GM19324 (cell line): Measurements from ENCODE around the gene DHRS1.

ENCODE experiments used
- ATAC-seq: cut with Tn5 transposase; IDR thresholded peaks from one replicate; pipeline ENCODE4 v1.9.1; 2021; ENCODE audit warnings: mild to moderate bottlenecking, moderate library complexity; ENCODE audit not compliant: unreplicated experiment, low FRiP score

DHRS1 gene

DNA sequence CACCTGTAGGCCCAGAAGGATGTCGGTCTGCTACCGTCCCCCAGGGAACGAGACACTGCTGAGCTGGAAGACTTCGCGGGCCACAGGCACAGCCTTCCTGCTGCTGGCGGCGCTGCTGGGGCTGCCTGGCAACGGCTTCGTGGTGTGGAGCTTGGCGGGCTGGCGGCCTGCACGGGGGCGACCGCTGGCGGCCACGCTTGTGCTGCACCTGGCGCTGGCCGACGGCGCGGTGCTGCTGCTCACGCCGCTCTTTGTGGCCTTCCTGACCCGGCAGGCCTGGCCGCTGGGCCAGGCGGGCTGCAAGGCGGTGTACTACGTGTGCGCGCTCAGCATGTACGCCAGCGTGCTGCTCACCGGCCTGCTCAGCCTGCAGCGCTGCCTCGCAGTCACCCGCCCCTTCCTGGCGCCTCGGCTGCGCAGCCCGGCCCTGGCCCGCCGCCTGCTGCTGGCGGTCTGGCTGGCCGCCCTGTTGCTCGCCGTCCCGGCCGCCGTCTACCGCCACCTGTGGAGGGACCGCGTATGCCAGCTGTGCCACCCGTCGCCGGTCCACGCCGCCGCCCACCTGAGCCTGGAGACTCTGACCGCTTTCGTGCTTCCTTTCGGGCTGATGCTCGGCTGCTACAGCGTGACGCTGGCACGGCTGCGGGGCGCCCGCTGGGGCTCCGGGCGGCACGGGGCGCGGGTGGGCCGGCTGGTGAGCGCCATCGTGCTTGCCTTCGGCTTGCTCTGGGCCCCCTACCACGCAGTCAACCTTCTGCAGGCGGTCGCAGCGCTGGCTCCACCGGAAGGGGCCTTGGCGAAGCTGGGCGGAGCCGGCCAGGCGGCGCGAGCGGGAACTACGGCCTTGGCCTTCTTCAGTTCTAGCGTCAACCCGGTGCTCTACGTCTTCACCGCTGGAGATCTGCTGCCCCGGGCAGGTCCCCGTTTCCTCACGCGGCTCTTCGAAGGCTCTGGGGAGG is 11.3 kb upstream of the DHRS1 start, which contains the start of gene LTB4R:
TSS of gene LTB4R (plus strand) at position 857 of the 959 bp plus-strand sequence. CDS start 4,150 bp downstream, outside the sequence.
- ATAC-seq, result peak; percentile 77

DNA sequence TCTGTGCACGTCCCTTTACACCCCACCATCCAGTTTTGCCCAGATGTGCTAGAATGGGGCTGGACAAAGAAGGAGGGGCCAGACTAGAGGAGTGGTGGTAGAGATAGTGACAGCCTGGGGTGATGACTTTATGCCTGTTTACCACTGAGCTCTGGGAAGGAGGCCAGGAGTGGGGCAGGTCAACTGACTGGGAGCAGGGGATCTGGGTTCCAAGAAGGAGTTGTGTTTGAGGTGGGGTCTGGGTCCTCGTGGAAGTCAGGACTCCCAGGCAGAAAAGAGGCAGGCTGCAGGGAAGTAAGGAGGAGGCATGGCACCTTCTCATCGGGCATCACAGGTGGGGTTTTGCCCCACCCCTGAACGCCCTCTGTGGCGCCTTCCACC is 10.7 kb upstream of the DHRS1 start:
- no peak for ATAC-seq

GRCh38 chr14:24309538-24310264 is 10.1 kb upstream of the DHRS1 start, which contains the start of gene LTB4R2:
LTB4R2 (plus strand) TSS chr14:24310140; CDS start chr14:24310665, 525 bp downstream.
- no peak for ATAC-seq

GRCh38 chr14:24308342-24309124 is 9.0 kb upstream of the DHRS1 start:
- ATAC-seq, result no peak

GRCh38 chr14:24307575-24308341 is 8.2 kb upstream of the DHRS1 start, which contains the start of gene CIDEB:
CIDEB (minus strand) TSS chr14:24307977; CDS start chr14:24307858, 119 bp downstream.
- ATAC-seq, result no peak

- ATAC-seq, result no peak
Observed at GRCh38 chr14:24307156-24307574, 7.6 kb upstream of the DHRS1 start.

DNA sequence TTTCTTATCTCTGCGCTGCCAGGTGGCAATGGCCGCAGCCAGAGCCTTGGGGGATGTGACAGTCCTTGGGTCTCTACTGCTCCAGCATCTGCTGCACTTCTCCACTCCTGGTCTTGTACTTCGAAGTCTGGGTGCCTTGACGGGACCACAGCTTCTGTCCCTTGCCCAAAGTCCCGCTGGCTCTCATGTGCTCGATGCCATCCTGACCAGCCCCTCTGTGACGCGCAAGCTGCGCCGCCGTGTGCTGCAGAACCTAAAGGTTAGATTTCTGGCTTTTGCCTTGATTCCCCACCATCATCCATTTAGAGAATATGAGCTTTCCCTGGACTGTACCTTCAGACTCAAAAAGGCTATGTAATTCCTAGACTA is 4.4 kb upstream of the DHRS1 start:
- ATAC-seq, result no peak

GRCh38 chr14:24300326-24300980 is 873 bp upstream of the DHRS1 start:
- ATAC-seq, result no peak

GRCh38 chr14:24298892-24299254 is 707 bp downstream of the DHRS1 start:
- ATAC-seq, result no peak

DNA sequence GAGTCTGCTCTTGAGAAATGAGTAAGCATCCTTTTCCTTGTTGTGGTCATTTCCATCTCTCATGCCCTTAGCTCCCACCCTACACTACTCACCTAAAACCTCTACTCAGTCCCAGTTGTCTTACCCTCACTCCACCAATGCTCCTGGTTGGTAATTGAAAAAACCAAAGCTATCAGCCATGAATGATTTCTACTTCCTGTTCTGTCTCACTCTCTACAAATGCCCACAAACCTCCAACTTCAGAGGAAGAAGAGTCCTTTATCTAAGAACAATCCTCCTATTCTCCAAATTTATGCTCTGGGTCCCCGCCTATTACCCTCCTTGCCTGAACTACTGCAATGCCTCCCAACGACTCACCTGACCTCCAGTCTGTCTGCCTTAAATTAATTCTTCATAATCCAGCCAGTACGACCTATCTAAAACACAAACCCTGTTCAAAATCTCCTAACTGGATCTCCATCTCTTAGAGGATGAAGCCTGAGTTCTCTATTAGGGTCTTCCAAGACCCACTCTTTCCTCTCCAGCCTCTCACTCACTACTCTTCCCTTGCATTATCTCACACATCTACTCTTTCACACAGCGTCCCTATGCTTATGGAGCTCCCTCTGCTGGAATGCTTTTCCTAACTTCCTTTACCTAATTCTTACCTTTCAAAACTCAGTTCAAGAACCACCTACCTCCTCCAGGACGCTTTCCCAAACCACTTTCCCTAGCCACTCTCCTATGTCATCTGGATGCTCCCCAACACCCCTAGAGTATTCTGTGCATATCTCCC is 2.2 kb downstream of the DHRS1 start:
- peak; percentile 1 for ATAC-seq

DNA sequence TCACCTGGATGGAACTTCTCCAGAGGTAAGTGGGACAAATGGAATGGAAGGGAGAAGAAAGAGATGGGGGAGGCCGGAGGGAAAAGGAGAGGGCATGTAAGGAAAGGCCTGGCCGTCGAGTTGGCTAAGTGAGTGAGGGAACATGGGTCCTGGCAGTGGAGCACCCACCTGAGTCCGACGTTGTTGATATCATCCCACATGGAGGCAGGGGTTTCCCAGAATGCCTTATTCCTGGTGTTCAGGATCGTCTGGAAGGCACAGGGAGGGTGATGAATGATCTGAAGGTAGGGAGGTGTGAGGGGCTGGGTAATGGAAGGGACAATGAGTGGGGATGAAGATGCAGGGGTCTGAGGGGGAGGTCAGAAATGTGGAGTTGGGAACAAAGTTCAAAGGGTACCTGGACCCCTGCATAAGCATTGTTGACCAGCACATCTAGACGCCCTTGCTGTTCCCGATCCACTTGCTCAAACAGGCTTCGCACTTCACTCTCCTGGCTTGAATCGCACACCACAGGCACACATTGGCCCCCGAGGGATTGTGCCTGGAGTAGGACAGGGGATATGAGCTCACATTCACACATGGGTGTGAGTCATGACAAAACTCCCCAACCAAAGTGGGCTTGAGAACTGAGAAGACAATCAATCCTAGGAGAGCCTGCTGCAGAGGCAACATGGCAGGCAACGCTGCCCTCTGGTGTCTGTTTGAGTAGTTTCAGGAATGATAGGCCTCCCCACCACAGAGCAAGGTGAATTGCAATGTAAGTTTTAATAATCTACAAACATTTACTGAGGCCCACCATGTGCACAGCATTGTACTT is 3.0 kb downstream of the DHRS1 start:
- peak; percentile 44 for ATAC-seq

DNA sequence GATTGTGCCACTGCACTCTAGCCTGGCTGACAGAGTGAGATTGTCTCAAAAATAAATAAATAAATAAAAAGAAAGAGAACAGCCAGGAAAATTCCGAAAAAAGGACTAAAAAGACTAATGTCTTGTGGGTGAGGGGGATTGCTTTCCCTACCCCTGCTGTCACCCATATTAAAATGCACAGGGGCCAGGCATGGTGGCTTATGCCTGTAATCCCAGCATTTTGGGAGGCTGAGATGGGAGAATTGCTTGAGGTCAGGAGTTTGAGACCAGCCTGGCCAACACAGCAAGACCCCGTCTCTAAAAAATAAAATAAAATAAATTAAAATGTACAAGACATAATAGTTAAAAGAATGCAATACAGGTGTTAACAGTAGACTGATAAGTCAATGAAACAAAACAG is 6.1 kb downstream of the DHRS1 start:
- ATAC-seq, result no peak

DNA sequence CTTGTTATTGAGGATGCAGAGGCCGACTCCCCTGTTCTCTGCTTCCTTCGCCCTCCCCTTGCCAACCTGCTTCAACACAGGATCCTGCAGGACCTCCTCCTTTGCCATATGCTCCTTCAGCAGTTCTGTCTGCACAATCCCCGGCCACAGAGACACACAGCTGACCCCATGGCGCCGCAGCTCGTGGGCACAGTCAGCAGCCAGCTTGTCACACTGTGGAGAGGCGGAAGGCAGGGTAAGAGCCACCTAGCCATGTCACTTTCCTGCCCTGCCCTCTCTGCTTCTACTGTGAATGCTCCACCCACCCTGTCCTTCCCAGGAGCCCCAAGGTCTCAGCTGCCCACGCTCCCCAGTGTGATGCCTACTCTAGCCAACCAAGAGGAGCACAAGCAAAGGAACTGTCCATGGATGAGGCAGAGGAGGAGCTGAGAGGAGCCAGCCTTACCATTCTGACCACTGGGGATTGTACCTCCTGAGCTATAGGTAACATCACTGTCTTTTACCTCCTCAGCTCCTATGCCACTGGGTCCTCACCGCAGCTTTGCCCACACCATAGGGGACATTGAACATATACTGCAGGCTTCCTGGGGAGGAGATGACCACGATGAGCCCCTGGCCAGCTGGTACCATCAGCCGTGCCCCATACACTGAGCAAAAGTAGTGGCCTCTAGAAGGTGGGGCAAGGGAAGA is 7.3 kb downstream of the DHRS1 start:
- ATAC-seq, result no peak

- ATAC-seq, result no peak
Observed at GRCh38 chr14:24291446-24292117, 8.0 kb downstream of the DHRS1 start.

DNA sequence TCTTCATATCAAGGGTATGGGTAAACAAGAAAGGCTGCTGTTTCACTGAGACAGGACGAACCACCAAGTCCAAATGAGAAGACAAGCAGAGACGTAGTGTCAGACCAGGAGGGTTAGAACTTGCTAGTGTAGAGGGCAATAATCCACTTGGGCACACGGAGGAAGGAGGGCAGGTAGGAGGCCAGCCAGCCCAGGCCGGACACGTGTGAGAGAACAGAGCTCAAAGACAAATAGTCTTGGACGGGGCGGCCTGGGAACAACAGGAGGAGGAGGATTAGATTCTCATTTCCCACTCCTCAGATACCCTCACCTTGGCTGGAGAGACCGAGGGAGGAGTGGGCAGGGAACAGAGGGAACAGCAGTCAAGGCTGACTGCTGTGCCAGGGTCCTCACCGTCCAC is 8.8 kb downstream of the DHRS1 start:
- ATAC-seq, result no peak

DNA sequence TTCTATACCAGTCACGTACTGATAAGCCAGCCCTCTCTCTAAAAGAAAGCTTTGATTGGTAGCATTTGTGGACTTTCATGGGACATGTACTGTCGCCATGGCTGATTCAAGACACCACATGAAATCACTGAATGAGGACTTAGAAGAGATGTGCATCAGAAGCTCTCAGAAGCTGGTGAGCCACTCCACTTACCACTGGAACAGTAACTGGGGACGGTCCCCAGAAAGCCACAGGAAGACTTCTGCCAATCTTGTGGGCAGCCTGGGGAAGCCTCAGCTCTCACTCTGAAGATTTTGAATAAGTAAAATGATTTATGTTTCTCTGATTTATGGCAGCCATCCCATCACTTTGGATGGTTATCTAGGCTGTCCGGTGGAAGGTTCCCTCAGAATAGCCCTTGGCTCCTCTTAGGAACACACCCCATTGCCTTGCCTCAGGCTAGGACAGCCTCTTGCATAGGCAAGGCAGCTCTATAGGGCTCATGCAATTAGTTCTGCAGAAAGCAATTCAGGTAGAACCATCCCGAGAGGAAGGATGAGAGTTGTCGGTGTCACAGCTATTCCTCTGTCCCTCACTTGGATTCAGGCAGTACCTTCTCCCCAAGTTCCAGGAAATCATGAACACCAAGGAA is 9.8 kb downstream of the DHRS1 start:
- no peak for ATAC-seq
